A549 (cell line): ENCODE measurements around the gene ZDHHC16.

Source experiments
- CEBPB ChIP-seq, 2 experiments: fragments of >200 bp in 1 of 2; sonication (Bioruptor Twin) in 1 of 2; formaldehyde crosslinking in 1 of 2; IDR thresholded peaks; 2 replicates each; pipeline ENCODE4 v1.6.1; 2012 to 2016
- CHD4 ChIP-seq: fragments of 200-600 bp; sonication (generic); IDR thresholded peaks from 2 replicates; pipeline ENCODE4 v1.6.1; 2016; ENCODE audit warnings: antibody characterized with exemption, mild to moderate bottlenecking, borderline replicate concordance
- EP300 ChIP-seq, 2 experiments: fragments of >200 bp; sonication (Bioruptor Twin); formaldehyde crosslinking; IDR thresholded peaks; 2 replicates in 1 of 2; 3 replicates in 1 of 2; pipeline ENCODE4 v1.6.1; 2016 to 2017
- MYC ChIP-seq: IDR thresholded peaks from 2 replicates; pipeline ENCODE4 v1.6.1; 2012; ENCODE audit warnings: mild to moderate bottlenecking, inconsistent platforms, low read length, improper control_type of control experiment, borderline replicate concordance
- NFE2L2 ChIP-seq: fragments of 150-350 bp; conservative IDR thresholded peaks from 2 replicates; pipeline ENCODE4 v1.6.1; 2014; ENCODE audit warnings: low read length
- PHF8 ChIP-seq: fragments of 200-600 bp; sonication (generic); IDR thresholded peaks from 2 replicates; pipeline ENCODE4 v1.6.1; 2016; ENCODE audit warnings: low read depth, mild to moderate bottlenecking, antibody characterized with exemption, moderate library complexity, borderline replicate concordance
- POLR2A ChIP-seq: IDR thresholded peaks from 2 replicates; pipeline ENCODE4 v1.6.1; 2012; ENCODE audit warnings: mild to moderate bottlenecking, low read length
- RAD21 ChIP-seq, 2 experiments: fragments of >200 bp in 1 of 2; sonication (Bioruptor Twin) in 1 of 2; formaldehyde crosslinking in 1 of 2; IDR thresholded peaks in 1 of 2; conservative IDR thresholded peaks in 1 of 2; 2 replicates in 1 of 2; 3 replicates in 1 of 2; pipeline ENCODE4 v1.6.1; 2012 to 2018; ENCODE audit warnings: inconsistent platforms in 1 of 2
- TP53 ChIP-seq: fragments of 250-450 bp; sonication (Bioruptor Pico); IDR thresholded peaks from 2 replicates; pipeline ENCODE4 v1.5.0; 2021; ENCODE audit warnings: mild to moderate bottlenecking, moderate library complexity
- TF ChIP-seq, protein P1 (sequence below): fragments of >200 bp; sonication (Bioruptor Twin); formaldehyde crosslinking; IDR thresholded peaks from 3 replicates; pipeline ENCODE4 v1.5.1; 2016
- TF ChIP-seq, protein P2 (sequence below): IDR thresholded peaks from 2 replicates; pipeline ENCODE4 v1.6.1; 2012
- TF ChIP-seq, protein P3 (sequence below): fragments of 450-650 bp; IDR thresholded peaks from 2 replicates; pipeline ENCODE4 v1.6.1; 2014; ENCODE audit warnings: antibody characterized with exemption

DNA sequence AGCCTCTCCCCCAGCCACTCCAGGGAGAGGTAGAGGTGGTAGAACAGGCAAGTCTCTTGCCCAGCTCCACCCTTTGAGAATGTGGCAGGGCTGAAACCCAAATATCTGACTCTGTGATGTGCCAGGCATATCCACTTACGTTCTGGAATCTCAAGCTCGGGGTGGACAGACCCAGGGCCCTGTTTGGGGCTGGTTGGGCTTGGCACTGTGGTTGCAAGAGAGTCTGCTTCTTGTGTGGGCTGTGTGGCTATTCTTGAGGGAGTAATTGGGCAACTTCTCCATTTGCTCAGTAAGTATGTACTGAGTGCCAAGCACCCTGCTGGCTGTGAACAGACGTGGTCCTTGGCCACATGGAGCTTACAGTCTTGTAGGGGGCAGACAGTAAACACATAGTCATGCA, 57.4 kb downstream of the ZDHHC16 start:
- TF ChIP-seq MYC (no peak), POLR2A (no peak), RAD21 (conservative IDR thresholded peaks at IDR 0.05 in 1 of 2, IDR thresholded peaks at IDR 0.05 in 1 of 2) (no peak), PHF8 (no peak), CEBPB (IDR thresholded peaks at IDR 0.05) (no peak), EP300 (IDR thresholded peaks at IDR 0.05) (no peak), NFE2L2 (no peak), CHD4 (no peak), TP53 (CRISPR knock-in tag) (no peak)
- TF ChIP-seq, protein P1, sequence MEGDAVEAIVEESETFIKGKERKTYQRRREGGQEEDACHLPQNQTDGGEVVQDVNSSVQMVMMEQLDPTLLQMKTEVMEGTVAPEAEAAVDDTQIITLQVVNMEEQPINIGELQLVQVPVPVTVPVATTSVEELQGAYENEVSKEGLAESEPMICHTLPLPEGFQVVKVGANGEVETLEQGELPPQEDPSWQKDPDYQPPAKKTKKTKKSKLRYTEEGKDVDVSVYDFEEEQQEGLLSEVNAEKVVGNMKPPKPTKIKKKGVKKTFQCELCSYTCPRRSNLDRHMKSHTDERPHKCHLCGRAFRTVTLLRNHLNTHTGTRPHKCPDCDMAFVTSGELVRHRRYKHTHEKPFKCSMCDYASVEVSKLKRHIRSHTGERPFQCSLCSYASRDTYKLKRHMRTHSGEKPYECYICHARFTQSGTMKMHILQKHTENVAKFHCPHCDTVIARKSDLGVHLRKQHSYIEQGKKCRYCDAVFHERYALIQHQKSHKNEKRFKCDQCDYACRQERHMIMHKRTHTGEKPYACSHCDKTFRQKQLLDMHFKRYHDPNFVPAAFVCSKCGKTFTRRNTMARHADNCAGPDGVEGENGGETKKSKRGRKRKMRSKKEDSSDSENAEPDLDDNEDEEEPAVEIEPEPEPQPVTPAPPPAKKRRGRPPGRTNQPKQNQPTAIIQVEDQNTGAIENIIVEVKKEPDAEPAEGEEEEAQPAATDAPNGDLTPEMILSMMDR, result no peak
- TF ChIP-seq, protein P2, sequence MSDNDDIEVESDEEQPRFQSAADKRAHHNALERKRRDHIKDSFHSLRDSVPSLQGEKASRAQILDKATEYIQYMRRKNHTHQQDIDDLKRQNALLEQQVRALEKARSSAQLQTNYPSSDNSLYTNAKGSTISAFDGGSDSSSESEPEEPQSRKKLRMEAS, result no peak
- TF ChIP-seq, protein P3, sequence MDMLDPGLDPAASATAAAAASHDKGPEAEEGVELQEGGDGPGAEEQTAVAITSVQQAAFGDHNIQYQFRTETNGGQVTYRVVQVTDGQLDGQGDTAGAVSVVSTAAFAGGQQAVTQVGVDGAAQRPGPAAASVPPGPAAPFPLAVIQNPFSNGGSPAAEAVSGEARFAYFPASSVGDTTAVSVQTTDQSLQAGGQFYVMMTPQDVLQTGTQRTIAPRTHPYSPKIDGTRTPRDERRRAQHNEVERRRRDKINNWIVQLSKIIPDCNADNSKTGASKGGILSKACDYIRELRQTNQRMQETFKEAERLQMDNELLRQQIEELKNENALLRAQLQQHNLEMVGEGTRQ, result no peak
